Fibroblast of the aortic adventitia (primary cell): ENCODE results near the gene DOCK3. TPM values are rescaled to one million over a fixed set of nuclear protein-coding genes. Genes with fewer than 3 reads are reported as not detected.
A peak's percentile ranks its signal among the peaks of the same experiment; 100 is the strongest.

Experiments
- DNase-seq: peaks from one replicate; pipeline ENCODE4 v3.0.0-alpha.2; 2010; ENCODE audit warnings: low read depth
- H3K4me3 ChIP-seq: 2 replicates; pipeline ENCODE4 v1.5.1; 2011; ENCODE audit warnings: low read depth, mild to moderate bottlenecking, control low read depth, low read length, moderate library complexity
- total RNA-seq: library from RNA; depleted of rRNA; stranded (reverse); fragments of >200 nt; gene quantifications from 2 replicates; pipeline ENCODE4 v1.2.3, GENCODE V29; 2012; ENCODE audit warnings: low replicate concordance
- TF ChIP-seq, protein P1 (sequence below): IDR thresholded peaks from 2 replicates; pipeline ENCODE4 v1.5.1; 2011; ENCODE audit warnings: mild to moderate bottlenecking, low read length, control low read depth, inconsistent platforms; ENCODE audit not compliant: insufficient read depth

DOCK3 gene
- total RNA-seq, 1 donor, result 0.36 TPM

DNA sequence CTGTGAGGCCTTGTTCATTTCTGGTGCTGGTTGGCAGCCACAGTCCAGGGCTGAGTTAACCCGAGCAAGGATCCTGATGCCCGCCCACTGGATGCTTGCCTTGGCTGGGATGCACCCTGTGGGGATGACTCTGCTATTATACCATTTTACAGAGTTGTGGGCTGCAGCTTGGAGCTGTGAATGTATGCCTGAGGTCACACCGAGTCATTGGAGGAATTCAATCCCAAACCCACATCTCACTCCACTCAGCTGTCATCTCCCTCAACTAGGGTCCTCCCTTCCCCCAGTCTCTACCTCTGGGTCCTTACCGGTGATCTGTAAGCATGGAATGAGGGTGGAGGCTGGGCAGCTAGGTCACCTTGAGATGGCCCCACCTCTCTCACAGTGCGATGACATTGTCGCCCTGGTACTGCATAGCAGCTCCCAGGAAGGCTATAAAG is 35.7 kb upstream of the DOCK3 start:
- TF ChIP-seq, protein P1, sequence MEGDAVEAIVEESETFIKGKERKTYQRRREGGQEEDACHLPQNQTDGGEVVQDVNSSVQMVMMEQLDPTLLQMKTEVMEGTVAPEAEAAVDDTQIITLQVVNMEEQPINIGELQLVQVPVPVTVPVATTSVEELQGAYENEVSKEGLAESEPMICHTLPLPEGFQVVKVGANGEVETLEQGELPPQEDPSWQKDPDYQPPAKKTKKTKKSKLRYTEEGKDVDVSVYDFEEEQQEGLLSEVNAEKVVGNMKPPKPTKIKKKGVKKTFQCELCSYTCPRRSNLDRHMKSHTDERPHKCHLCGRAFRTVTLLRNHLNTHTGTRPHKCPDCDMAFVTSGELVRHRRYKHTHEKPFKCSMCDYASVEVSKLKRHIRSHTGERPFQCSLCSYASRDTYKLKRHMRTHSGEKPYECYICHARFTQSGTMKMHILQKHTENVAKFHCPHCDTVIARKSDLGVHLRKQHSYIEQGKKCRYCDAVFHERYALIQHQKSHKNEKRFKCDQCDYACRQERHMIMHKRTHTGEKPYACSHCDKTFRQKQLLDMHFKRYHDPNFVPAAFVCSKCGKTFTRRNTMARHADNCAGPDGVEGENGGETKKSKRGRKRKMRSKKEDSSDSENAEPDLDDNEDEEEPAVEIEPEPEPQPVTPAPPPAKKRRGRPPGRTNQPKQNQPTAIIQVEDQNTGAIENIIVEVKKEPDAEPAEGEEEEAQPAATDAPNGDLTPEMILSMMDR, result no peak
- peak; percentile 68 for DNase-seq
- H3K4me3 ChIP-seq, result no peak overlapping the region

DNA sequence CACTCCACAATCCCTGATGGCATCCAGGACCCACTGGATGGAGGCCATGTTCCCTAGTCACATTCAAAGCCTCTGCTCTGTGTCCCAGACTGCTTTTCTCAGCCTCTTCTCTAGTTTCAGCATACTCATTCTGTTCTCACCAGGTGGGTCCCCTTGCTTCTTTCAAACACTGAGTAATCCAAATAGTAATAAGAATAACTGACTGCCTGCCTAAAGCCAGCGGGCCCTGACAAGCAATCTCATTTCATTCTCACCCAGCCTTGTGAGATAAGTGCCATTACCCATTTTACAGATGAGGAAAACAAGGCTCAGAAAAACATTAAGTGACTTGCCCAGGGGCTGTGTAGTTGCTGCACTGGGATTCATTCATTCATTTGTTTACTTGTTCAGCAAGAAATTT is 32.3 kb upstream of the DOCK3 start:
- H3K4me3 ChIP-seq, result no peak overlapping the region
- TF ChIP-seq, protein P1, result no peak
- no peak for DNase-seq

DNA sequence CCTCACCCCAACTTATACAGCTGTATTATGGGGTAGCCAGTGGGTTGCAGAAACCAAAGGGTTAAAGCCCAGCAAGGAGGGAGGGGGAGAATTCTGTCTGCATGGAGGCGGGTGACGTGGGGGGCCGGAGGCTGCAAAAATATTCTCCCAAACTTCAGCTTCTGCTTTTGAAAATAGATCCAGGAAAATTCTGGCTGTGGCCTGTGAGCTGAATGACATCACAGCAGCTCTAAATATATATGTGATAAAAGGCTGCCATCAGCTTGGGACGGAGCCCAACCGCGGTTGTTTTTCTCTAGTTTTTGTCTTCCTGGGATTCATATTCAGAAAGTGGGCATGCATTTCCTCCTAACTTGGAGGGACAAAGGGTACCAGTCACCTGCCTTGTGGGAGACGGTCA is 30.2 kb upstream of the DOCK3 start:
- DNase-seq, result peak; percentile 35
- TF ChIP-seq, protein P1, result no peak
- no peak overlapping the region for H3K4me3 ChIP-seq

DNA sequence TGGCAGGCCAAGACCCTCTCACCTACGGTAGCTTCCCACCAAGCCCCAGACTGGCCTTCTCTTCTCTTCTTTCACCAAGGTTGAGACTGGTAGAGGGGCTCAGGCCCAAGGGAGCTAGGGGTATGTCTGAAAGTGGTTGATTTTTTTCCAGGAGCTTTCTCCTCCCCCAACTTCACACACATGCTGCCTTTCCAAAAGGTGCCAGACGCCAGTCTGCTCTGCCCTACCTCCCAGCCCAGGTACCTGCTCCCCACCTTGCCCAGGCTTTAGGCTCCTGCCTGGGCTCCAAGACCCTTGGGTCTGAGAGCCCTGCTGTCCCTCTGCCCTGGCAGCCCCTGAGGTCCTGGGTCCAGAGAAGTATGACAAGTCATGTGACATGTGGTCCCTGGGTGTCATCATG is 29.3 kb upstream of the DOCK3 start:
- TF ChIP-seq, protein P1, result no peak
- no peak for DNase-seq
- H3K4me3 ChIP-seq, result no peak overlapping the region

DNA sequence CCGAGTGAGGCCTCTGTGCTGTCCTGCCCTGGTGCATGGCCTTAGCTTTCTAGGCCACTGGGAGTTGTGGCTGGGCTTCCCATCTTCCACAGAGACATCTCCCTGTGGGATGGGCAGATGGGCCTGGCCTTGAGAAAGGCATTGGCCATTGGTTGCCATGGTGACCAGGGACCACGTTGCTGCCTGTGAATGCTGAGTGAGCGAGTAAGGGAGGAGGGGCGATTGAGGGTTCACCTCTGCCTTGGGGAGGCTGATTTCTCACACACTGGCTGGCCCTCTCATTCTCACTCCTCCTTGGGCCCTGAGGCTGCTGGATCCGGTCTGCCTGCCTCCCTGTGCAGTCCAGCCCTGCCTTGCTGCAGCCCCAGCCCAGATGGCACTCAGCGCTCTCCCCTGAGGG is 26.4 kb upstream of the DOCK3 start:
- no peak for DNase-seq
- TF ChIP-seq, protein P1, result no peak
- H3K4me3 ChIP-seq, result no peak overlapping the region

DNA sequence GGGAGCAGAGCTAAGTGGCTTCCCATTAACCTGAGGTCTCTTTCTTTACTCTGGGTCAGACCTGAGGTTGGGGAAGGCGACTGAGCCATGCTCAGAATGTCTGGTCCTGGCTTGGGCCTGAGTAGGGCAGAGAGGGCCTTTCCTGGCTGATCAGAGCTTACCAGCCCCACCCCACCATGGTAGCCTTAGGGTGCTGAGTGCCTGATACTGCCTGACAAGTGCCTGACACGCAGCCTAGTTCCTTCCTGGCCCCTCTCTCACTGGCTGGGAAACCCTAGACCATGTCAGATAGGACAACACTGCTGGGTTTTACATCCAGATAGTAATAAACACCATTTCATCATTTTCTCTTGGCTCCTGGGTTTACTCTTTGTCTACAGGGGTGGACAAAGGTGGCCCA is 25.8 kb upstream of the DOCK3 start:
- TF ChIP-seq, protein P1, result no peak
- DNase-seq, result no peak
- H3K4me3 ChIP-seq, result no peak overlapping the region

DNA sequence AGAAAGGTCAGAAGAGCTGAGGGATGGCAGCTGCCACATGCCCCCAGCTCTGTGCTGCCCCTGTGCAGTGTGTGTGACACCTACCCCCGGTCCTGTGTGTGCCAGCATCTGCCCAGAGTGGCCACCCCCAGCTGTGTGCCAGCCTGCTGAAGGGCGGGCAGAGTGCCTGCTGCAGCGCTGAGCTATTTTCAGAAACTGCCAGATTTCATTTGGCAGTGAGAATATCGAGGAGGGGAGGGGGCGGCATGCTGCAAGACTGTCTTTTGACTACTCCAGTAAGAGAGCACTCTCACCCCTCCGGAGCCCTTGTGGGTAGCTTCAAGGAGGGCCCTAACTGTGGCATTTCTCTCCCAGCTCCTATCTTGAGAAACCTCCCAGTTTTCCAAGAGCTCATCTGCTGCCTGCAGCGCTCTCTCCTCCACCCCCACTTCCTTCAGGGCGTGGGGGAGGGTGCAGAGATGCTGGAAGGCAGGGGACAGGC is 25.2 kb upstream of the DOCK3 start:
- TF ChIP-seq, protein P1, result no peak
- DNase-seq, result no peak
- no peak overlapping the region for H3K4me3 ChIP-seq
